ACC112 (cell line): ENCODE measurements around the gene HDAC4.

Experiments
- H2AFZ ChIP-seq: fragments of 200-600 bp; sonication (generic); one replicate; pipeline ENCODE4 v1.6.0; 2017; ENCODE audit warnings: antibody characterized with exemption, low read length; ENCODE audit not compliant: unreplicated experiment
- H3K27ac ChIP-seq: fragments of 200-600 bp; sonication (generic); 2 replicates; pipeline ENCODE4 v1.5.1; 2014; ENCODE audit warnings: low read depth, mild to moderate bottlenecking, antibody characterized with exemption, low read length, moderate library complexity
- H3K27me3 ChIP-seq: fragments of 200-600 bp; sonication (generic); 2 replicates; pipeline ENCODE4 v1.6.1; 2014; ENCODE audit warnings: mild to moderate bottlenecking, antibody characterized with exemption, low read length, moderate library complexity, mixed read lengths; ENCODE audit not compliant: insufficient read depth
- H3K36me3 ChIP-seq: fragments of 200-600 bp; sonication (generic); 2 replicates; pipeline ENCODE4 v1.6.1; 2016; ENCODE audit warnings: mild to moderate bottlenecking, antibody characterized with exemption, low read length, moderate library complexity, mixed read lengths; ENCODE audit not compliant: insufficient read depth
- H3K4me1 ChIP-seq: fragments of 200-600 bp; sonication (generic); one replicate; pipeline ENCODE4 v1.6.1; 2016; ENCODE audit warnings: low read length, mixed read lengths; ENCODE audit not compliant: insufficient read depth, unreplicated experiment, control insufficient read depth
- H3K4me3 ChIP-seq: fragments of 200-600 bp; sonication (generic); 2 replicates; pipeline ENCODE4 v1.5.1; 2014; ENCODE audit warnings: mild to moderate bottlenecking, low read depth, low read length
- H3K79me2 ChIP-seq: fragments of 200-600 bp; sonication (generic); one replicate; pipeline ENCODE4 v1.6.0; 2016; ENCODE audit warnings: low read length; ENCODE audit not compliant: control insufficient read depth, unreplicated experiment, insufficient read depth

Gene HDAC4

GRCh38 chr2:239318790-239319661 is 81.8 kb downstream of the HDAC4 start:
- Histone ChIP-seq H3K27ac (peak overlapping the region; percentile 37; the same call in 1 of the 2 replicates), H3K79me2 (peaks cover 9% of the 10 kb centered on the region), H3K4me1 (peaks cover 30% of the 10 kb centered on the region), H3K36me3 (peaks cover 12% of the 10 kb centered on the region), H3K27me3 (no peaks in the 10 kb centered on the region), H2AFZ (peak overlapping the region; percentile 28), H3K4me3 (peak overlapping the region; percentile 65)

- Histone ChIP-seq H3K79me2 (peaks cover 9% of the 10 kb centered on the region), H3K27me3 (no peaks in the 10 kb centered on the region), H3K36me3 (peaks cover 15% of the 10 kb centered on the region), H3K27ac (0 out of 2 replicates have a peak overlapping the region, but pooled peaks have one; percentile 37), H3K4me3 (peak overlapping the region; percentile 65; the same call in 1 of the 2 replicates), H2AFZ (no peak overlapping the region), H3K4me1 (peaks cover 27% of the 10 kb centered on the region)
These were observed 82.6 kb downstream of the HDAC4 start for GRCh38 chr2:239318151-239318611.

GRCh38 chr2:239316562-239317465 is 84.0 kb downstream of the HDAC4 start:
- H3K79me2 ChIP-seq: peaks cover 9% of the 10 kb centered on the region
- H3K4me3 ChIP-seq: peak overlapping the region; percentile 77
- peaks cover 9% of the 10 kb centered on the region; the same call in 1 of the 2 replicates for H3K36me3 ChIP-seq
- no peaks in the 10 kb centered on the region for H3K27me3 ChIP-seq
- peak overlapping the region; percentile 80 for H3K27ac ChIP-seq
- peak overlapping the region; percentile 99 for H2AFZ ChIP-seq
- H3K4me1 ChIP-seq: peaks cover 14% of the 10 kb centered on the region

- H3K4me3 ChIP-seq: no peak overlapping the region
- H3K4me1 ChIP-seq: peaks cover 14% of the 10 kb centered on the region
- no peak overlapping the region for H2AFZ ChIP-seq
- H3K27me3 ChIP-seq: no peaks in the 10 kb centered on the region
- peaks cover 9% of the 10 kb centered on the region for H3K79me2 ChIP-seq
- no peak overlapping the region for H3K27ac ChIP-seq
- peaks cover 9% of the 10 kb centered on the region; the same call in 1 of the 2 replicates for H3K36me3 ChIP-seq
These were observed 85.5 kb downstream of the HDAC4 start for GRCh38 chr2:239315308-239315707.

GRCh38 chr2:239313776-239314175 is 87.0 kb downstream of the HDAC4 start:
- no peak overlapping the region for H2AFZ ChIP-seq
- no peak overlapping the region for H3K27ac ChIP-seq
- peaks cover 9% of the 10 kb centered on the region; the same call in 1 of the 2 replicates for H3K36me3 ChIP-seq
- peaks cover 21% of the 10 kb centered on the region for H3K4me1 ChIP-seq
- H3K79me2 ChIP-seq: peaks cover 9% of the 10 kb centered on the region
- H3K4me3 ChIP-seq: no peak overlapping the region
- no peaks in the 10 kb centered on the region for H3K27me3 ChIP-seq

- no peak overlapping the region for H3K27ac ChIP-seq
These were observed 87.8 kb downstream of the HDAC4 start for GRCh38 chr2:239312741-239313667.

GRCh38 chr2:239312081-239312511 is 88.7 kb downstream of the HDAC4 start:
- H3K4me1 ChIP-seq: peaks cover 23% of the 10 kb centered on the region
- no peaks in the 10 kb centered on the region for H3K27me3 ChIP-seq
- H3K79me2 ChIP-seq: peaks cover 6% of the 10 kb centered on the region
- no peak overlapping the region for H3K4me3 ChIP-seq
- no peak overlapping the region for H2AFZ ChIP-seq
- H3K27ac ChIP-seq: no peak overlapping the region
- H3K36me3 ChIP-seq: peaks cover 9% of the 10 kb centered on the region; the same call in 1 of the 2 replicates

More at GRCh38 chr2:239312741-239313667, 87.8 kb downstream of the HDAC4 start:
- no peak overlapping the region for H2AFZ ChIP-seq
- H3K4me1 ChIP-seq: peaks cover 22% of the 10 kb centered on the region
- peaks cover 9% of the 10 kb centered on the region; the same call in 1 of the 2 replicates for H3K36me3 ChIP-seq
- H3K79me2 ChIP-seq: peaks cover 7% of the 10 kb centered on the region
- H3K4me3 ChIP-seq: no peak overlapping the region
- H3K27me3 ChIP-seq: no peaks in the 10 kb centered on the region

- Histone ChIP-seq H2AFZ (no peak overlapping the region), H3K27ac (no peak overlapping the region), H3K79me2 (peaks cover 8% of the 10 kb centered on the region), H3K36me3 (peaks cover 9% of the 10 kb centered on the region; the same call in 1 of the 2 replicates), H3K27me3 (no peaks in the 10 kb centered on the region), H3K4me3 (no peak overlapping the region), H3K4me1 (peaks cover 17% of the 10 kb centered on the region)
These were observed 89.4 kb downstream of the HDAC4 start for GRCh38 chr2:239311132-239312040.
